Measurements from ENCODE around the gene POLK.

Gene POLK

GRCh38 chr5:75611311-75612225 lies 99.9 kb downstream of the POLK start, which contains the start of gene ANKDD1B:
Gene ANKDD1B, plus strand, starts transcription at chr5:75611453. Its CDS starts 182 bp downstream, at chr5:75611635.
- intact Hi-C loops (cut with micrococcal nuclease): no loop called here
- peak within 1 kb of the TSS; percentile 73 for H3K4me3 Mint-ChIP-seq
- no peaks in the 10 kb centered on the region for H3K36me3 Mint-ChIP-seq (ENCODE audit: low read depth)
- H3K9me3 Mint-ChIP-seq: no peaks in the 10 kb centered on the region
- H3K27ac Mint-ChIP-seq: no peak within 1 kb of the TSS
- peaks cover 15% of the 10 kb centered on the region for H3K27me3 Mint-ChIP-seq
- H3K4me1 Mint-ChIP-seq (ENCODE audit: low read depth): peaks cover 19% of the 10 kb centered on the region

- peaks cover 15% of the 10 kb centered on the region for H3K27me3 Mint-ChIP-seq
- no peaks in the 10 kb centered on the region for H3K9me3 Mint-ChIP-seq
- H3K4me3 Mint-ChIP-seq: no peak overlapping the region
Observed at GRCh38 chr5:75612226-75612569, 100.5 kb downstream of the POLK start.

GRCh38 chr5:75612901-75613300 lies 101.2 kb downstream of the POLK start:
- intact Hi-C loops (cut with micrococcal nuclease): no loop called here
- Mint-ChIP-seq H3K4me3 (no peak overlapping the region), H3K4me1 (ENCODE audit: low read depth) (peaks cover 7% of the 10 kb centered on the region), H3K36me3 (ENCODE audit: low read depth) (no peaks in the 10 kb centered on the region), H3K27ac (no peak overlapping the region), H3K9me3 (no peaks in the 10 kb centered on the region), H3K27me3 (peaks cover 15% of the 10 kb centered on the region)

More at GRCh38 chr5:75612226-75612569, 100.5 kb downstream of the POLK start:
- intact Hi-C loops (cut with micrococcal nuclease): no loop called here
- Mint-ChIP-seq H3K27ac (no peak overlapping the region), H3K4me1 (ENCODE audit: low read depth) (peaks cover 12% of the 10 kb centered on the region), H3K36me3 (ENCODE audit: low read depth) (no peaks in the 10 kb centered on the region)

- Mint-ChIP-seq H3K27me3 (peaks cover 15% of the 10 kb centered on the region), H3K36me3 (ENCODE audit: low read depth) (no peaks in the 10 kb centered on the region), H3K4me3 (no peak overlapping the region), H3K9me3 (no peaks in the 10 kb centered on the region), H3K4me1 (ENCODE audit: low read depth) (peaks cover 7% of the 10 kb centered on the region), H3K27ac (no peak overlapping the region)
- intact Hi-C loops (cut with micrococcal nuclease): no loop called here
Observed at GRCh38 chr5:75614176-75614575, 102.5 kb downstream of the POLK start.

- intact Hi-C loops (cut with micrococcal nuclease): no loop called here
- Mint-ChIP-seq H3K4me1 (ENCODE audit: low read depth) (no peaks in the 10 kb centered on the region), H3K36me3 (ENCODE audit: low read depth) (no peaks in the 10 kb centered on the region), H3K27me3 (peaks cover 5% of the 10 kb centered on the region), H3K4me3 (no peak overlapping the region), H3K27ac (no peak overlapping the region), H3K9me3 (no peaks in the 10 kb centered on the region)
Observed at GRCh38 chr5:75616371-75616881, 104.7 kb downstream of the POLK start.

- intact Hi-C loops (cut with micrococcal nuclease): no loop called here
- H3K4me3 Mint-ChIP-seq: no peak overlapping the region
- no peaks in the 10 kb centered on the region for H3K36me3 Mint-ChIP-seq (ENCODE audit: low read depth)
- no peaks in the 10 kb centered on the region for H3K4me1 Mint-ChIP-seq (ENCODE audit: low read depth)
- no peak overlapping the region for H3K27ac Mint-ChIP-seq
- H3K9me3 Mint-ChIP-seq: no peaks in the 10 kb centered on the region
- H3K27me3 Mint-ChIP-seq: no peaks in the 10 kb centered on the region
Observed at GRCh38 chr5:75616971-75617621, 105.4 kb downstream of the POLK start.

- no peaks in the 10 kb centered on the region for H3K9me3 Mint-ChIP-seq
- no peaks in the 10 kb centered on the region for H3K27me3 Mint-ChIP-seq
- no peaks in the 10 kb centered on the region for H3K36me3 Mint-ChIP-seq (ENCODE audit: low read depth)
- intact Hi-C loops (cut with micrococcal nuclease): no loop called here
- H3K4me3 Mint-ChIP-seq: no peak overlapping the region
- H3K4me1 Mint-ChIP-seq (ENCODE audit: low read depth): no peaks in the 10 kb centered on the region
- no peak overlapping the region for H3K27ac Mint-ChIP-seq
Observed at GRCh38 chr5:75617736-75618352, 106.2 kb downstream of the POLK start.

GRCh38 chr5:75620184-75620959 lies 108.7 kb downstream of the POLK start:
- H3K27ac Mint-ChIP-seq: no peak overlapping the region
- no peaks in the 10 kb centered on the region for H3K9me3 Mint-ChIP-seq
- no peak overlapping the region for H3K4me3 Mint-ChIP-seq
- no peaks in the 10 kb centered on the region for H3K36me3 Mint-ChIP-seq (ENCODE audit: low read depth)
- no peaks in the 10 kb centered on the region for H3K4me1 Mint-ChIP-seq (ENCODE audit: low read depth)
- H3K27me3 Mint-ChIP-seq: no peaks in the 10 kb centered on the region
- intact Hi-C loops (cut with micrococcal nuclease): no loop called here

- Mint-ChIP-seq H3K4me3 (no peak overlapping the region), H3K36me3 (ENCODE audit: low read depth) (no peaks in the 10 kb centered on the region), H3K4me1 (ENCODE audit: low read depth) (no peaks in the 10 kb centered on the region), H3K27ac (no peak overlapping the region), H3K9me3 (no peaks in the 10 kb centered on the region), H3K27me3 (no peaks in the 10 kb centered on the region)
- intact Hi-C loops (cut with micrococcal nuclease): no loop called here
Observed at GRCh38 chr5:75622564-75622963, 110.9 kb downstream of the POLK start.

GRCh38 chr5:75623846-75624245 lies 112.2 kb downstream of the POLK start:
- no peaks in the 10 kb centered on the region for H3K4me1 Mint-ChIP-seq (ENCODE audit: low read depth)
- H3K27me3 Mint-ChIP-seq: no peaks in the 10 kb centered on the region
- no peak overlapping the region for H3K4me3 Mint-ChIP-seq

GRCh38 chr5:75626959-75627358 lies 115.3 kb downstream of the POLK start:
- no peaks in the 10 kb centered on the region for H3K36me3 Mint-ChIP-seq (ENCODE audit: low read depth)
- H3K27ac Mint-ChIP-seq: no peak overlapping the region
- intact Hi-C loops (cut with micrococcal nuclease): no loop called here
- no peaks in the 10 kb centered on the region for H3K4me1 Mint-ChIP-seq (ENCODE audit: low read depth)
- no peak overlapping the region for H3K4me3 Mint-ChIP-seq
- no peaks in the 10 kb centered on the region for H3K9me3 Mint-ChIP-seq
- no peaks in the 10 kb centered on the region for H3K27me3 Mint-ChIP-seq

More at GRCh38 chr5:75623846-75624245, 112.2 kb downstream of the POLK start:
- H3K36me3 Mint-ChIP-seq (ENCODE audit: low read depth): no peaks in the 10 kb centered on the region
- H3K27ac Mint-ChIP-seq: no peak overlapping the region
- H3K9me3 Mint-ChIP-seq: no peaks in the 10 kb centered on the region
- intact Hi-C loops (cut with micrococcal nuclease): no loop called here

GRCh38 chr5:75627801-75628200 lies 116.1 kb downstream of the POLK start:
- no peaks in the 10 kb centered on the region for H3K36me3 Mint-ChIP-seq (ENCODE audit: low read depth)
- no peaks in the 10 kb centered on the region for H3K4me1 Mint-ChIP-seq (ENCODE audit: low read depth)
- intact Hi-C loops (cut with micrococcal nuclease): no loop called here
- no peaks in the 10 kb centered on the region for H3K27me3 Mint-ChIP-seq
- H3K9me3 Mint-ChIP-seq: no peaks in the 10 kb centered on the region
- H3K27ac Mint-ChIP-seq: no peak overlapping the region
- H3K4me3 Mint-ChIP-seq: no peak overlapping the region

GRCh38 chr5:75630875-75631274 lies 119.2 kb downstream of the POLK start:
- no peaks in the 10 kb centered on the region for H3K9me3 Mint-ChIP-seq
- H3K36me3 Mint-ChIP-seq (ENCODE audit: low read depth): no peaks in the 10 kb centered on the region
- no peak overlapping the region for H3K27ac Mint-ChIP-seq
- H3K27me3 Mint-ChIP-seq: no peaks in the 10 kb centered on the region
- intact Hi-C loops (cut with micrococcal nuclease): no loop called here
- H3K4me3 Mint-ChIP-seq: no peak overlapping the region
- peaks cover 8% of the 10 kb centered on the region for H3K4me1 Mint-ChIP-seq (ENCODE audit: low read depth)
